ENCODE results near the gene AUTS2. TPM values are rescaled to one million over a fixed set of nuclear protein-coding genes. Genes with fewer than 3 reads are reported as not detected.

AUTS2 gene
- total RNA-seq, 1 experiment from 2014 or later, result 256 TPM

DNA sequence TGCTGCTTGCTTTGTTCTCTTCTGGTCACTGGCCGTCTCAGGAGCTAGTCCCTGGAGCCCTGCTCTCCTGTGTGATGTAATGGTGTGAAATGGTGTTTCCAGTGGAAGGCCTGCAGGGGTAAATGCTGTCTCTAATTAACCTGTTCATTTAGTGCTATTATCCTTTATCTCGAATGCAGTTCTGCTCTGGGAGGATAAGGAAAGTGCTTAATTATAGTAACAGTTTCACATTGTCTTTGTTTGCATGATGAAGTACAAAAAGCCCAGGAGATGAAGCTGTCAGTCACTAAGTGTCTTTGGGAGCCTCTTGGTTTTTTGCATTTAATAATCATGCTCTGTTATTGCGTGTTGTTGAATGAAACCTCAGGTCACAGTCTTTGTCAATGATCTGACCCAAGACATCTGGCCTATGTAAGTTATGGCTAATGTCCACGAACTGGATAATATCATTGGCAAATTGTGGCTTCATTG is 778.3 kb downstream of the AUTS2 start:
- Histone ChIP-seq H3K79me1 (ENCODE audit: insufficient read depth, low read depth, low read length, poor library complexity, severe bottlenecking) (no peaks in the 10 kb centered on the region), H4K20me1 (ENCODE audit: control insufficient read depth, insufficient read depth, insufficient read length) (no peaks in the 10 kb centered on the region), H2BK5ac (ENCODE audit: insufficient read length, low read length) (no peak overlapping the region), H2AFZ (ENCODE audit: low read length) (no peak overlapping the region), H3K23me2 (ENCODE audit: insufficient read length, low read depth, low read length, poor library complexity, severe bottlenecking) (no peaks in the 10 kb centered on the region), H3K4ac (ENCODE audit: low read depth, low read length) (no peak overlapping the region), H4K5ac (ENCODE audit: insufficient read length, low read depth, low read length) (no peak overlapping the region), H3K27ac (ENCODE audit: insufficient read length, low read depth, low read length) (no peak overlapping the region), H2BK12ac (ENCODE audit: insufficient read length, low read depth, low read length) (no peak overlapping the region), H3K9me3 (ENCODE audit: control insufficient read depth, low read depth, low read length) (no peaks in the 10 kb centered on the region), H2AK5ac (ENCODE audit: insufficient read length, low read length) (no peak overlapping the region), H4K8ac (replicated peaks; ENCODE audit: insufficient read length, low read depth, low read length) (no peak overlapping the region), H3K14ac (ENCODE audit: insufficient read depth, low read length) (no peak overlapping the region), H3K79me2 (ENCODE audit: insufficient read depth, low read length) (no peaks in the 10 kb centered on the region), H3K4me1 (ENCODE audit: insufficient read depth, low read length) (no peaks in the 10 kb centered on the region), H3K9ac (ENCODE audit: extremely low read depth, insufficient read length, low read length) (peak overlapping the region; percentile 14), H4K91ac (ENCODE audit: insufficient read length, low read depth, low read length) (no peak overlapping the region), H2BK120ac (ENCODE audit: low read depth, low read length, poor library complexity, severe bottlenecking) (no peak overlapping the region), H3K56ac (ENCODE audit: insufficient read length, low read depth, low read length) (no peak overlapping the region), H3K18ac (ENCODE audit: insufficient read length, low read depth, low read length) (no peak overlapping the region), H2BK20ac (ENCODE audit: low read depth, low read length, poor library complexity, severe bottlenecking) (no peak overlapping the region), H3K23ac (ENCODE audit: insufficient read length, low read depth, low read length) (no peak overlapping the region), H2BK15ac (ENCODE audit: low read depth, low read length) (no peak overlapping the region), H3K4me2 (ENCODE audit: insufficient read depth, insufficient read length, low read length) (no peak overlapping the region), H3K27me3 (ENCODE audit: insufficient read depth, low read length) (no peaks in the 10 kb centered on the region), H3T11ph (ENCODE audit: low read length) (no peak overlapping the region)
- Mint-ChIP-seq H3K27ac (no peak overlapping the region), H3K9me3 (no peaks in the 10 kb centered on the region), H3K27me3 (ENCODE audit: low read depth) (no peaks in the 10 kb centered on the region), H3K4me1 (peaks cover 6 to 9% of the 10 kb centered on the region in 2 experiments), H3K4me3 (no peak overlapping the region), H3K36me3 (ENCODE audit: insufficient read depth in 1 of 3, low read depth in 3 of 3) (no peaks in the 10 kb centered on the region)
- WGBS (ENCODE audit: extremely low coverage, insufficient read length, low lambda C conversion rate), result no CpG with 5 or more reads among the region's 4 CpGs
- no peak for DNase-seq
- TF ChIP-seq, protein P1, sequence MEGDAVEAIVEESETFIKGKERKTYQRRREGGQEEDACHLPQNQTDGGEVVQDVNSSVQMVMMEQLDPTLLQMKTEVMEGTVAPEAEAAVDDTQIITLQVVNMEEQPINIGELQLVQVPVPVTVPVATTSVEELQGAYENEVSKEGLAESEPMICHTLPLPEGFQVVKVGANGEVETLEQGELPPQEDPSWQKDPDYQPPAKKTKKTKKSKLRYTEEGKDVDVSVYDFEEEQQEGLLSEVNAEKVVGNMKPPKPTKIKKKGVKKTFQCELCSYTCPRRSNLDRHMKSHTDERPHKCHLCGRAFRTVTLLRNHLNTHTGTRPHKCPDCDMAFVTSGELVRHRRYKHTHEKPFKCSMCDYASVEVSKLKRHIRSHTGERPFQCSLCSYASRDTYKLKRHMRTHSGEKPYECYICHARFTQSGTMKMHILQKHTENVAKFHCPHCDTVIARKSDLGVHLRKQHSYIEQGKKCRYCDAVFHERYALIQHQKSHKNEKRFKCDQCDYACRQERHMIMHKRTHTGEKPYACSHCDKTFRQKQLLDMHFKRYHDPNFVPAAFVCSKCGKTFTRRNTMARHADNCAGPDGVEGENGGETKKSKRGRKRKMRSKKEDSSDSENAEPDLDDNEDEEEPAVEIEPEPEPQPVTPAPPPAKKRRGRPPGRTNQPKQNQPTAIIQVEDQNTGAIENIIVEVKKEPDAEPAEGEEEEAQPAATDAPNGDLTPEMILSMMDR (conservative IDR thresholded peaks at IDR 0.05), result no peak

All from H9 (cell line).